NCI-H2227 (cell line): ENCODE results near the gene BRINP1.

ENCODE experiments used
- DNase-seq: peaks from one replicate; lab custom pipeline; 2025; ENCODE audit not compliant: unreplicated experiment; lab: John Stamatoyannopoulos, UW

The BRINP1 gene

GRCh38 chr9:119148855-119149254 is 220.4 kb downstream of the BRINP1 start:
- DNase-seq, result no peak

- no peak for DNase-seq
Measured at GRCh38 chr9:119137479-119137878, 231.8 kb downstream of the BRINP1 start.

GRCh38 chr9:119126040-119126439 is 243.2 kb downstream of the BRINP1 start:
- DNase-seq, result no peak

- no peak for DNase-seq
Measured at GRCh38 chr9:119121899-119122298, 247.3 kb downstream of the BRINP1 start.

- no peak for DNase-seq
Measured at GRCh38 chr9:119117409-119117808, 251.8 kb downstream of the BRINP1 start.
